Lower lobe of right lung (tissue), 2 donors: ENCODE results near the gene EMID1. TPM values are rescaled to one million over a fixed set of nuclear protein-coding genes. Genes with fewer than 3 reads are reported as not detected.

Experiments
- ATAC-seq, 2 donors: fragments of 200-7000 bp; cut with Tn5 transposase; one replicate each; pipeline ENCODE4 v1.9.1; 2020 to 2022; ENCODE audit warnings: mild to moderate bottlenecking in 2 of 2, moderate library complexity in 2 of 2
- DNase-seq: peaks from one replicate; pipeline ENCODE4 v3.0.0-alpha.2; 2020
- H3K27ac ChIP-seq: fragments of 200-600 bp; one replicate; pipeline ENCODE4 v1.8.0; 2022
- H3K27me3 ChIP-seq: fragments of 200-600 bp; one replicate; pipeline ENCODE4 v1.8.0; 2022; ENCODE audit warnings: low read depth
- H3K36me3 ChIP-seq: fragments of 200-600 bp; one replicate; pipeline ENCODE4 v1.8.0; 2022; ENCODE audit warnings: mild to moderate bottlenecking
- H3K4me1 ChIP-seq: fragments of 200-600 bp; one replicate; pipeline ENCODE4 v1.8.0; 2022
- H3K4me3 ChIP-seq: fragments of 200-600 bp; one replicate; pipeline ENCODE4 v1.8.0; 2022; ENCODE audit warnings: mild to moderate bottlenecking
- H3K9me3 ChIP-seq: fragments of 200-600 bp; one replicate; pipeline ENCODE4 v1.8.0; 2022
- CTCF ChIP-seq: fragments of 200-600 bp; IDR thresholded peaks from one replicate; pipeline ENCODE4 v1.8.0; 2022; ENCODE audit warnings: antibody characterized with exemption, mild to moderate bottlenecking
- intact Hi-C: fragments of 100-400 bp; cut with DNase I; formaldehyde crosslinking; loops from one replicate; pipeline ENCODE4 v1.11.0; 2022
- total RNA-seq: library from RNA; stranded (reverse); fragmentation: NEBNext Ultra II Directional; extraction: Animal tissue kit (Norgen Biotek cat#: 25700); gene quantifications from one replicate; pipeline ENCODE4 v1.2.1, GENCODE V29; 2021
- donor health status: DM: no; HTN: yes; CAD: no; lungs with severe emphysema.

The EMID1 gene
- total RNA-seq, 1 donor from 2014 or later: 8.2 TPM

GRCh38 chr22:29213493-29213892 lies 7.8 kb downstream of the EMID1 start:
- intact Hi-C loops: no loop called here
- Histone ChIP-seq H3K36me3 (no peaks in the 10 kb centered on the region), H3K27me3 (no peaks in the 10 kb centered on the region), H3K27ac (no peak overlapping the region), H3K9me3 (no peaks in the 10 kb centered on the region), H3K4me1 (peaks cover 7% of the 10 kb centered on the region), H3K4me3 (no peak overlapping the region)
- DNase-seq: no peak
- TF ChIP-seq CTCF: no peak
- ATAC-seq: no peak

- ATAC-seq: no peak
These were observed 8.5 kb downstream of the EMID1 start for GRCh38 chr22:29214232-29214631.

GRCh38 chr22:29215012-29215860 lies 9.5 kb downstream of the EMID1 start:
- H3K27me3 ChIP-seq: no peaks in the 10 kb centered on the region
- DNase-seq (no peak), ATAC-seq (no peak)
- peaks cover 9% of the 10 kb centered on the region for H3K4me1 ChIP-seq
- no peak for TF ChIP-seq CTCF
- intact Hi-C loops: no loop called here
- no peak overlapping the region for H3K27ac ChIP-seq
- H3K36me3 ChIP-seq: no peaks in the 10 kb centered on the region
- no peak overlapping the region for H3K4me3 ChIP-seq
- H3K9me3 ChIP-seq: no peaks in the 10 kb centered on the region

More at GRCh38 chr22:29214232-29214631, 8.5 kb downstream of the EMID1 start:
- TF ChIP-seq CTCF: no peak
- H3K4me3 ChIP-seq: no peak overlapping the region
- no peaks in the 10 kb centered on the region for H3K36me3 ChIP-seq
- peaks cover 7% of the 10 kb centered on the region for H3K4me1 ChIP-seq
- H3K27me3 ChIP-seq: no peaks in the 10 kb centered on the region
- no peak for DNase-seq
- intact Hi-C loops: no loop called here
- no peak overlapping the region for H3K27ac ChIP-seq
- H3K9me3 ChIP-seq: no peaks in the 10 kb centered on the region

- intact Hi-C loops: no loop called here
- H3K27me3 ChIP-seq: no peaks in the 10 kb centered on the region
- no peak for ATAC-seq
These were observed 10.5 kb downstream of the EMID1 start for GRCh38 chr22:29216011-29216872.

More at GRCh38 chr22:29216011-29216872, 10.5 kb downstream of the EMID1 start:
- DNase-seq: no peak
- Histone ChIP-seq H3K9me3 (no peaks in the 10 kb centered on the region), H3K4me3 (no peak overlapping the region), H3K27ac (no peak overlapping the region), H3K4me1 (peaks cover 12% of the 10 kb centered on the region), H3K36me3 (no peaks in the 10 kb centered on the region)
- TF ChIP-seq CTCF: no peak
